GM12878 (cell line): ENCODE results near the gene MRNIP.

Source experiments
- CHD4 ChIP-seq: fragments of 200-600 bp; sonication (generic); IDR thresholded peaks from 2 replicates; pipeline ENCODE4 v1.6.1; 2016; ENCODE audit warnings: mild to moderate bottlenecking
- GABPA ChIP-seq: IDR thresholded peaks from 2 replicates; pipeline ENCODE4 v1.6.1; 2014; ENCODE audit warnings: antibody characterized with exemption, low read depth, mild to moderate bottlenecking, inconsistent platforms
- POLR2AphosphoS2 ChIP-seq: IDR thresholded peaks from 2 replicates; pipeline ENCODE4 v1.6.1; 2011; ENCODE audit warnings: low read depth, mild to moderate bottlenecking, low read length, improper control_type of control experiment, moderate library complexity
- ZNF217 ChIP-seq: fragments of 450-650 bp; IDR thresholded peaks from 2 replicates; pipeline ENCODE4 v1.6.1; 2017; ENCODE audit warnings: antibody characterized with exemption, mild to moderate bottlenecking
- ZNF274 ChIP-seq: IDR thresholded peaks from one replicate; pipeline ENCODE4 v1.8.0; 2011; ENCODE audit not compliant: insufficient read length, insufficient read depth

DNA sequence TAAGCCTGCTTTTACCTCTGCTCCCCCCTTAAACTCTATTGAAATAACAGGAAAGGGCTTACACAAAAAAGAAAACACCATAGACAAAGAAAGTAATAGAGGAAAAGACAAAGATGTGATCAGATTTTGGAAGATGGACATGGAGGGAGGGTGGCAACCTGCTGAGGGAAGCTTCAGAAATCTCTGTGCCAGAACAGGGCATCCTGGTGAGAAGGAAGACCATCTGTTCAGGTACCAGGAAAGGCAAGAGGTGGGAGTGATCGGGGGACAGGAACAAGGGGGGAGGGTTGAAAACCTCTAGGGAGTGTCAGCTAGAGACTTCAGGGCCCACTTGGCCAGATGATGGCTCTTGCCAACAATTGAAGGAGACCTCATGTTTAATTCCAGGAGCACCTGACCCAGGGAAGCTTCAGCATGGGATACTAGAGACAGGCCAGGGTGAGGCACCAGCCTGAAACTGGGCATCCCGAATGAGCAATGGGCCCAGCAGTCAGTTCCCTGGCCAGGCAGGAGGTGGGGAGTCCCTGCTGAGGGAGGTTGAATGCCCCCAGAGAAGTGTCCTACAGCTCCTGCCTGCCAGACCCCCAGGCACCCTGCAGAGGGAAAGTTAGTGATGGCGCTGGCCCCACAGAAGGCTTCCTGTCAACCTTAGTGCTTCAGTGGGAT, 29.7 kb downstream of the MRNIP start:
- TF ChIP-seq ZNF274, result no peak
- no peak for TF ChIP-seq ZNF217
- TF ChIP-seq POLR2AphosphoS2, result no peak
- no peak for TF ChIP-seq CHD4
- TF ChIP-seq GABPA, result no peak
